KOPT-K1 (cell line): ENCODE results near the gene KCNAB1.

Source experiments
- H3K27ac ChIP-seq: fragments of 200-600 bp; sonication (generic); 2 replicates; pipeline ENCODE4 v1.5.1; 2016; ENCODE audit warnings: antibody characterized with exemption, mild to moderate bottlenecking, low read depth, low read length; ENCODE audit not compliant: poor library complexity, severe bottlenecking
- H3K36me3 ChIP-seq: fragments of 200-600 bp; sonication (generic); 2 replicates; pipeline ENCODE4 v1.5.1; 2017; ENCODE audit warnings: antibody characterized with exemption, mild to moderate bottlenecking, low read length, moderate library complexity; ENCODE audit not compliant: insufficient read depth
- H3K9me3 ChIP-seq: fragments of 200-600 bp; sonication (generic); 2 replicates; pipeline ENCODE4 v1.5.1; 2017; ENCODE audit warnings: antibody characterized with exemption, low read length, mild to moderate bottlenecking; ENCODE audit not compliant: insufficient read depth, poor library complexity, severe bottlenecking

The KCNAB1 gene

DNA sequence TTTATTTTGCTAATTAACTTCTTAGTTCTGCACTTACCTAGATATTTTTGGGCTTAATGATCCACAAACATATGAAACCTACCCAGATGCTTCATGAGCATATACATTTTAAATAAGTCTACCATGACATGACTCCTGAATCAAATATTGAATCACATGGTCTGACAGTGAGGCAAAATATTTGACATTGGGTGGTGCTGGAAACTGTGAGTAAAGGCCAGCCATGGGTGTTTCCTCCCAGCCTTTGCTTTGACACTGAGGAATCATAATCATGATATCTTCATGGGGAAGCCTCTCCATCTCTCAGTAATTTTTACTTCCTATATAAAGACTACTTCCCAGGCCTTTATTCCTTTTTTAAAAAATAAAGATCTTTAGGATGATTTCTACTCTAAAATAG lies 457.4 kb downstream of the KCNAB1 start:
- Histone ChIP-seq H3K9me3 (no peaks in the 10 kb centered on the region), H3K27ac (no peak overlapping the region), H3K36me3 (no peaks in the 10 kb centered on the region)

- no peaks in the 10 kb centered on the region for H3K9me3 ChIP-seq
- H3K36me3 ChIP-seq, result no peaks in the 10 kb centered on the region
- no peak overlapping the region for H3K27ac ChIP-seq
Measured at GRCh38 chr3:156579427-156579851, 459.1 kb downstream of the KCNAB1 start.

- Histone ChIP-seq H3K9me3 (no peaks in the 10 kb centered on the region), H3K36me3 (no peaks in the 10 kb centered on the region), H3K27ac (no peak overlapping the region)
Measured at GRCh38 chr3:156581033-156581432, 460.7 kb downstream of the KCNAB1 start.

GRCh38 chr3:156581954-156582353 lies 461.6 kb downstream of the KCNAB1 start:
- Histone ChIP-seq H3K36me3 (no peaks in the 10 kb centered on the region), H3K27ac (no peak overlapping the region), H3K9me3 (no peaks in the 10 kb centered on the region)

GRCh38 chr3:156582532-156583183 lies 462.3 kb downstream of the KCNAB1 start:
- H3K36me3 ChIP-seq, result no peaks in the 10 kb centered on the region
- no peaks in the 10 kb centered on the region for H3K9me3 ChIP-seq
- no peak overlapping the region for H3K27ac ChIP-seq

DNA sequence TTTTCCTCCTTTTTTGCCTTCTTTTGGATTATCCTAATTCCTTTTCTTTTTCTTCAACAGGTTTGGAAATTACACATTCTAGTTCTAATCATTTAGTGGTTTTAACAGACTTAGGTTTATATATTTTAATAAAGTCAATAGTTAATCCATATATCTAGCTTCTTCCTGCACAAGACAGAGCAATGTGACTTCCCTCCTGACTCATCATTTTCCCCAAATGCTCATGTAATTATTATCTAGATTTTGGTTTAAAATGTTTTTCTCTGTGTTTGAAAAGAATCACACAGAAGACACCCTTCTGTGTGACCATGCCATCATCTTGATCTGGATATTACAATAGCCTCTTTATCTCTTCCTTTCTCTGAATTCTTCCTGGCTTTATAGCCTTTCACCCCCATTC lies 463.1 kb downstream of the KCNAB1 start:
- no peaks in the 10 kb centered on the region for H3K9me3 ChIP-seq
- H3K27ac ChIP-seq, result no peak overlapping the region

DNA sequence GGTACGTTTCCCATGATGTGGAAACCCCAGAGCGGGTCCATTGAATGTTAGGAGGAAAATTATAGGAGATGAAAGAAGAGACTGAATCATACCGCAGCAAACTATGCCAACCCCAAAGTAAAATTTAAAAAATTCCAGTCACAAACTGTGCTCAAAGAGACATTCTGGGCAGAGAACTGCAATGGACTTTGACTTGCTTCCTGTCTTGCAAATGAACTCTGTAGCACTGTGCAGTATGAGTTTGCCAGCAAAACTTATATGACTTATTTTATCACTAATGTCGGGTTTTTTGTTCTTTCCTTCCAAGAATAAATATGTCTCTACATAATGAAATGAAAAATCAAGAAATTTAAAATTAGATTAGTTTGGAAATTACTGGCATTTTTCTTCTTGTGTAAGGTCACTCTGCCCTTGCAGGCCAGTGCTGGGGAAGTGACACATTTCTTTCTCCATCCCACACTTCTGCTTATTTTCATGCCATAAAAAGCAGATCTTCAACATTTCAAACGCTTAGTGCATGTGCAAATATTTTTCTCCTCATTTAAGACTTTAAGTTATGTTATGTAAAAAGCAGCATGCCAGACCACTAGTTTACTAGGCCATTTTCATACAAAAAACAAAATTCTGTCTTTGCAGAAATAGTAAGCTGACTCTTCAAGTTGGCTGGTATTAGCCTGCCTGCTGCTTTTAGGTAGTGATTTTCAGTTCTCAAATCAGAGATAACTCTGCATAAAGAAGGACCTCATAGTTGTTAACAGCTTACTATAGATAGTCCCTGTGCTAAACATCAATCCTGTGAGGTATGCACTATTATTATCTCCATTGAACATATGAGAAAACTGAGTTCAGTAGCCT lies 466.8 kb downstream of the KCNAB1 start:
- Histone ChIP-seq H3K9me3 (no peaks in the 10 kb centered on the region), H3K36me3 (no peaks in the 10 kb centered on the region), H3K27ac (no peak overlapping the region)

More for the DNA sequence above, 463.1 kb downstream of the KCNAB1 start:
- H3K36me3 ChIP-seq, result no peaks in the 10 kb centered on the region

DNA sequence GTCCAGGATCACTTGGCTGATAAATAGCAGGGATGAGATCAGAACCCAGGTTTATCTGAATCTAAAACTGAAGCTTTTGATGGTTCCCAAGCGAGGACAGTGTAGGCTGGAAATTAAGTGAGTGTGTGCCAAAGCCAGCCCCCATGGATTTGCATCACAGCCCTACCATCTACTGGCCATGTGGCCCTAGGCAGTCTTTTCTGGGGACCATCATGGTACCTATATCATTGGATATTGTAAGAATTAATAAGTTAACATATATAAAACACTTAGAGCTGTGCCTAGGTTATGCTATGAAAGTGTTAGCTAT lies 467.3 kb downstream of the KCNAB1 start:
- Histone ChIP-seq H3K27ac (no peak overlapping the region), H3K9me3 (no peaks in the 10 kb centered on the region), H3K36me3 (no peaks in the 10 kb centered on the region)
